ENCODE data around the gene SRSF1. TPM values are rescaled to one million over a fixed set of nuclear protein-coding genes. Genes with fewer than 3 reads are reported as not detected.

Gene SRSF1
- polyA plus RNA-seq, 2 of the 4 experiments (the other 2 are of a cell fraction): 364 to 490 TPM

DNA sequence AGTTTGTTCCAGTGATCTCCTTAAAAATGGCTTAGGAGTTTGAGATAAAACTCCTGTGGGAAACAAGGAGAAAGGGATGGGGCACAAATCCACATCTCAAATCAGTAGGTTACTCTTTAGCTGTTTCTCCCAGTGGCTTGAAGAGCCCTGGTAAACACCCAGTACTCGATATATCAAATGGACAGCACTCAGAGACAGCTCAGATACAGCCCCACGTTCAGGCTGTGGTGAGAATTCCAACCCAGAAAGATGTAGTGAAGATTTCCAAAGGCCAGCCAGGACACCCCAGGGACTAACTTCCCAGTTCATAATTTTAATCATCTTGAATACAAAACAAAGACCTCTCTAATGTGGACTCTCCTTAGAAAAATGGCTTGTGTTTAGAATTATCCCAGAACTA is 12.6 kb downstream of the SRSF1 start:
- peaks cover 65% of the 10 kb centered on the region for H3K4me1 ChIP-seq

GRCh38 chr17:57993471-57994365 is 13.3 kb downstream of the SRSF1 start:
- CTCF ChIA-PET: interaction anchor here (0.6 to 26.3 kb wide), 15 partner anchors 9 to 892 kb away, joined by 3 to 1377 read pairs (median 4); partner anchors contain the start of genes CUEDC1, MRPS23 and SRSF1
- POLR2A ChIA-PET: interaction anchor here (0.6 to 4.6 kb wide), 6 partner anchors 13 to 212 kb away, joined by 4 to 41 read pairs (median 6); partner anchors contain the start of gene SRSF1
- Histone ChIP-seq H3K27ac (peak overlapping the region; percentile 20 to 76; a peak in 5 of 6 replicates), H3K4me1 (peaks cover 66% of the 10 kb centered on the region), H3K4me2 (0 out of 3 replicates have a peak overlapping the region, but pooled peaks have one; percentile 0), H3K9me3 (no peaks in the 10 kb centered on the region), H3K4me3 (no peak overlapping the region)
- peak in 1 of 2 experiments; percentile 0; a peak in 1 of 6 replicates for ATAC-seq
- TF ChIP-seq EP300 (IDR thresholded peaks at IDR 0.05) (no peak), RNF2 (IDR thresholded peaks at IDR 0.05; ENCODE audit: borderline replicate concordance, low read depth) (no peak), NR3C1 (IDR thresholded peaks at IDR 0.05) (no peak), CBX2 (IDR thresholded peaks at IDR 0.05; ENCODE audit: borderline replicate concordance, low read depth) (no peak), HDAC2 (IDR thresholded peaks at IDR 0.05) (no peak), SREBF2 (IDR thresholded peaks at IDR 0.05) (no peak), FOSB (CRISPR knock-in tag; IDR thresholded peaks at IDR 0.05) (0 out of 2 replicates have a peak, but pooled peaks have one; percentile 11), USF2 (IDR thresholded peaks at IDR 0.05) (no peak), PBX3 (IDR thresholded peaks at IDR 0.05) (no peak), TP53 (CRISPR knock-in tag; IDR thresholded peaks at IDR 0.05) (peak; percentile 7; the same call in 1 of the 2 replicates), POLR2AphosphoS2 (conservative IDR thresholded peaks at IDR 0.05; ENCODE audit: low read length) (0 out of 2 replicates have a peak, but pooled peaks have one; percentile 83), BCL3 (IDR thresholded peaks at IDR 0.05) (no peak), JUN (IDR thresholded peaks at IDR 0.05) (peak in 1 of 2 experiments; percentile 27; a peak in 1 of 5 replicates), FOXS1 (CRISPR knock-in tag; IDR thresholded peaks at IDR 0.05) (no peak), CBX8 (IDR thresholded peaks at IDR 0.05) (no peak), TFCP2L1 (CRISPR knock-in tag; IDR thresholded peaks at IDR 0.05) (0 out of 2 replicates have a peak, but pooled peaks have one; percentile 18), RARB (CRISPR knock-in tag; IDR thresholded peaks at IDR 0.05) (0 out of 2 replicates have a peak, but pooled peaks have one; percentile 11), HEYL (CRISPR knock-in tag; IDR thresholded peaks at IDR 0.05) (no peak)
- TF ChIP-seq, protein P1, sequence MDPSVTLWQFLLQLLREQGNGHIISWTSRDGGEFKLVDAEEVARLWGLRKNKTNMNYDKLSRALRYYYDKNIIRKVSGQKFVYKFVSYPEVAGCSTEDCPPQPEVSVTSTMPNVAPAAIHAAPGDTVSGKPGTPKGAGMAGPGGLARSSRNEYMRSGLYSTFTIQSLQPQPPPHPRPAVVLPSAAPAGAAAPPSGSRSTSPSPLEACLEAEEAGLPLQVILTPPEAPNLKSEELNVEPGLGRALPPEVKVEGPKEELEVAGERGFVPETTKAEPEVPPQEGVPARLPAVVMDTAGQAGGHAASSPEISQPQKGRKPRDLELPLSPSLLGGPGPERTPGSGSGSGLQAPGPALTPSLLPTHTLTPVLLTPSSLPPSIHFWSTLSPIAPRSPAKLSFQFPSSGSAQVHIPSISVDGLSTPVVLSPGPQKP (IDR thresholded peaks at IDR 0.05; ENCODE audit: low read depth, low read length): no peak
- TF ChIP-seq, protein P2, sequence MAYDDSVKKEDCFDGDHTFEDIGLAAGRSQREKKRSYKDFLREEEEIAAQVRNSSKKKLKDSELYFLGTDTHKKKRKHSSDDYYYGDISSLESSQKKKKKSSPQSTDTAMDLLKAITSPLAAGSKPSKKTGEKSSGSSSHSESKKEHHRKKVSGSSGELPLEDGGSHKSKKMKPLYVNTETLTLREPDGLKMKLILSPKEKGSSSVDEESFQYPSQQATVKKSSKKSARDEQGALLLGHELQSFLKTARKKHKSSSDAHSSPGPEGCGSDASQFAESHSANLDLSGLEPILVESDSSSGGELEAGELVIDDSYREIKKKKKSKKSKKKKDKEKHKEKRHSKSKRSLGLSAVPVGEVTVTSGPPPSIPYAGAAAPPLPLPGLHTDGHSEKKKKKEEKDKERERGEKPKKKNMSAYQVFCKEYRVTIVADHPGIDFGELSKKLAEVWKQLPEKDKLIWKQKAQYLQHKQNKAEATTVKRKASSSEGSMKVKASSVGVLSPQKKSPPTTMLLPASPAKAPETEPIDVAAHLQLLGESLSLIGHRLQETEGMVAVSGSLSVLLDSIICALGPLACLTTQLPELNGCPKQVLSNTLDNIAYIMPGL (CRISPR knock-in tag; IDR thresholded peaks at IDR 0.05; ENCODE audit: borderline replicate concordance): 0 out of 2 replicates have a peak, but pooled peaks have one; percentile 2
- no peak for DNase-seq (ENCODE audit: low read depth in 1 of 2, low spot score in 1 of 2)
- no peak for FAIRE-seq
- 76% methylated on average over 3 of the region's 3 CpGs for WGBS (ENCODE audit: missing lambda C conversion rate)

More for the DNA sequence above, 12.6 kb downstream of the SRSF1 start:
- no peak for FAIRE-seq
- 64% methylated on average over 2 of the region's 2 CpGs for WGBS (ENCODE audit: missing lambda C conversion rate)
- no peak for DNase-seq (ENCODE audit: low read depth in 1 of 2, low spot score in 1 of 2)
- H3K9me3 ChIP-seq: no peaks in the 10 kb centered on the region
- no peak for TF ChIP-seq TFCP2L1 (CRISPR knock-in tag; IDR thresholded peaks at IDR 0.05)
- no peak for TF ChIP-seq RNF2 (IDR thresholded peaks at IDR 0.05; ENCODE audit: borderline replicate concordance, low read depth)
- TF ChIP-seq CBX8 (IDR thresholded peaks at IDR 0.05): no peak
- no peak for TF ChIP-seq PHF8 (IDR thresholded peaks at IDR 0.05; ENCODE audit: borderline replicate concordance, low read depth)
- TF ChIP-seq POLR2AphosphoS2 (conservative IDR thresholded peaks at IDR 0.05; ENCODE audit: low read length): 0 out of 2 replicates have a peak, but pooled peaks have one; percentile 76
- TF ChIP-seq JUNB (IDR thresholded peaks at IDR 0.05): 0 out of 2 replicates have a peak, but pooled peaks have one; percentile 16
- TF ChIP-seq ESRRA (IDR thresholded peaks at IDR 0.05; ENCODE audit: borderline replicate concordance, low read length): no peak
- TF ChIP-seq SMC3 (IDR thresholded peaks at IDR 0.05): no peak
- TF ChIP-seq EHF (CRISPR knock-in tag; IDR thresholded peaks at IDR 0.05): no peak
- no peak overlapping the region for H3K4me3 ChIP-seq
- ATAC-seq: peak in 1 of 2 experiments; percentile 5; a peak in 3 of 6 replicates
- POLR2A ChIA-PET: interaction anchor here (1.2 to 4.6 kb wide), 4 partner anchors 12 to 144 kb away, joined by 6 to 41 read pairs (median 14); partner anchors contain the start of genes MRPS23 and SRSF1
- H3K4me2 ChIP-seq: no peak overlapping the region
- CTCF ChIA-PET: interaction anchor here (0.9 to 26.3 kb wide), 15 partner anchors 9 to 165 kb away, joined by 3 to 1377 read pairs (median 11); partner anchors contain the start of genes CUEDC1, MRPS23 and SRSF1
- peak overlapping the region; percentile 19 to 76; a peak in 4 of 6 replicates for H3K27ac ChIP-seq
